ENCODE data around the gene PRLR. TPM values are rescaled to one million over a fixed set of nuclear protein-coding genes. Genes with fewer than 3 reads are reported as not detected.
A peak's percentile ranks its signal among the peaks of the same experiment; 100 is the strongest.

Gene PRLR
- total RNA-seq, 1 donor from 2014 or later = under 0.01 TPM

DNA sequence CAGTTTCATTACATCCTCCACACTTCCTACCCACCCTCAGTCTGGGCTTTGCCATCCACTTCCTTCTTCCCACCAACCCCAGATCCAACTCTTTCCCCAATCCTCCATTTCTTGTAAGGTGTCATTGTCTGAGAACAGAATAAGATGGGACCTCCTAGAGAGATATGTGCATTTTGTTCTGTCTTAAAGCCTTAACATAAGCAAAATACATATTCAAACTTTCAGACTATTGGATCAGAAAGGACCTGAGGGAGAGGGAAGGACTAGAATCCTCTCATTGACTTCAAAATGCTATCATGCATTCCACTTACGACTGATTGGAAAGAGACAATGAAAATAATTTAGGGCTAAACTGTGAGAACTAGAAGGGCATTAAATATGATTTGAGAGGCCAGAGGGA, 225.5 kb downstream of the PRLR start:
- no peak for DNase-seq (ENCODE audit: low read depth in 2 of 2)

DNA sequence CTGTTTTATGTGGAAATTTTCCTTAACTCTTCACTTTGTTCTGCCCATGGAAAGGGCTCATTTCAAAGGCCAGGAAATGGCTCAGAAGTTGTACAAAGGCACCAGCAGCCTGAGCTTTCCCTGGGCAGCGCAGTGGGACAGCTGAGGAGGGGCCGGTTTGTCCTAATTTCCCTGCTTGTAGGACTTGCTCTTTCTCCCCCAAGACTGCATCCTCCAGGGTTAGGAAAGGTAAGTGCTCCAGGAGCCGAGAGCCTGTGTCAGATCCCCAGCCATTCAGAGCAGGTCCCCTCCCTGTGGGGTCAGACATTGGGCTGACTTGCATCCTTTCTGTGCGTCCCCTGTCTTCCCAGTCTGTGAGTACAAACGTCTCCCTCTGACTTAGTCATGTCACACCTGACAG, 226.1 kb downstream of the PRLR start:
- DNase-seq (ENCODE audit: low read depth in 2 of 2) = no peak

DNA sequence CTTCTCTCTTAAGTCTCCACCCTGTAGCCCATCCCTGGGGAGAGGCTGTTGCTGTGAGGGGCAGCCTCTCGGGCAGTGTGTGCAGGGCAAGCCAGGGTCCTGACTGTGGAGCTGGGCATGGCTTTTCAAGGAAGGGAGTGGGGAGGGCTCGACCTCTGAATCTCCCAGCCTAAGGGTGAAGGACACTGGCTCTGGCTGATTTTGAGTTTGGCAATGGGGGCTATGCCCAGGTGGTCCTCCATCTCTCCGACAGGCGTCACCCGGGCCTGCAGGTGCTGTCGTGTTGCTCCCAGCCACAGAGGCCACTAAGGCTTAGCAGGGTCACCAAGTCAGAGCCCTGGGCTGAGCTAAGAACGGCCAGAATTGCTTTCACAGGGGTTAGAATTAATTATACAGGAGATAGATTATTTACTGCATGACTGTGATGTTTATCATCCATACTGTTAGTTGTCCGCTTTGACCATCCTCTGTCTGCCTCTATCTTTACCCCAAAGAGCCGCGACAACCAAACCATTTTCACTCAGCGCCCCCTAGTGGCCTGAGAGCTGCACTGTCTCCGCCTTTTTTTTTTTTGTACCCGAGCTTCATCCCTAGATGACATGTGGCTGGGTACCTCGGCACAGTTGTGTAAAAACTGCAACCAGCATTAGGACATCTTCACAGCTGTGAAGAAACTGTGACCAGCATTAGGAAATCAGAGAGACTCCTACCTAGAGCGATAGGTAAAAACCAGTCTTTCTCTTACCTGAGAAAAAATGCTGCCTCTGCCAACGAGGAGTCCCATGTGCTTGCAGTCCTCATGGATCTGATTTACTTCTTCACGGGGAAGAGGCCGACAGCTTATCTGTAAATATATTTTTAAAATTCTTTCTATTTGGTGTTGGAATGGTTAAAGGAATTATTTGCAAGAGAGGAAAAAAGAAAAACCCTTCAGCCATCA, 227.0 kb downstream of the PRLR start:
- peak; percentile 15 to 55 for DNase-seq (ENCODE audit: low read depth in 2 of 2)

DNA sequence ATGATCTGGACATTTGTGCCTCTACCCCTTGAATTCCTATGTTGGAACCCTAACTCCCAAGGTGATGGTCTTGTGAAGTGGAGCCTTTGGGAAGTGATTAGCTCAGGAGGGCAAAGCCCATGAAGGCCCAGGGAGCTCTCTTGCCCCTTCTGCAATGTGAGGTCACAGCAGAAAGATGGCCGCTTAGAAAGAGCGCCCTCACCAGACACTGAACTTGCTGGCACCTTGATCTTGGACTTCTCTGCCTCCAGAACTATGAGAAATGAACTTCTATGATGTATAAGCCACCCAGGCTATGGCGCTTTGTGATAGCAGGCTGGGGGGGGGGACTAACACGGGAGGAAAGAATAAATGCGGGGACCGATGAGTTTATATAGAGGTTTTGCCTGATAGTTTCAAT, 227.8 kb downstream of the PRLR start:
- no peak for DNase-seq (ENCODE audit: low read depth in 2 of 2)

DNA sequence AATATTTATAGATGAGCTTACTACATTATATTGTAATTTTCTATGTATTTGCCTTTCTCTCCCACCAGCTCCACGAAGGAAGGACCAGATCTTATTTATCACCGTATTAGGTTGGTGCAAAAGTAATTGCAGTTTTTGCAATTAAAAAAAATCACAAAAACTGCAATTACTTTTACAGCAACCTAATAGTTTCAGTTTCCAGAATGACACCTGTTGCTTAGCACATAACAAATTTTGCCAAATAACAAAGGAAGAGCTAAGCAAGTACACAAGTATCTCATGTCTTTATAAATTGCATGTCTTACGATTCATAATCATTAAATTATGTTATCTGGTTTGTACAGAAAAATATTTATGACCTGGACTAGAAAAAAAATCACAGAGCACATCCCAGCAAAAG, 228.4 kb downstream of the PRLR start:
- DNase-seq (ENCODE audit: low read depth in 2 of 2) = no peak

Other genes with a start within 250 kb of the PRLR start
- not detected in 2 replicates for gene AGXT2, start 182.5 kb downstream of the PRLR start, total RNA-seq